Measurements from ENCODE around the gene LFNG.

Gene LFNG, protein sequence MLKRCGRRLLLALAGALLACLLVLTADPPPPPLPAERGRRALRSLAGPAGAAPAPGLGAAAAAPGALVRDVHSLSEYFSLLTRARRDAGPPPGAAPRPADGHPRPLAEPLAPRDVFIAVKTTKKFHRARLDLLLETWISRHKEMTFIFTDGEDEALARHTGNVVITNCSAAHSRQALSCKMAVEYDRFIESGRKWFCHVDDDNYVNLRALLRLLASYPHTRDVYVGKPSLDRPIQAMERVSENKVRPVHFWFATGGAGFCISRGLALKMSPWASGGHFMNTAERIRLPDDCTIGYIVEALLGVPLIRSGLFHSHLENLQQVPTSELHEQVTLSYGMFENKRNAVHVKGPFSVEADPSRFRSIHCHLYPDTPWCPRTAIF

DNA sequence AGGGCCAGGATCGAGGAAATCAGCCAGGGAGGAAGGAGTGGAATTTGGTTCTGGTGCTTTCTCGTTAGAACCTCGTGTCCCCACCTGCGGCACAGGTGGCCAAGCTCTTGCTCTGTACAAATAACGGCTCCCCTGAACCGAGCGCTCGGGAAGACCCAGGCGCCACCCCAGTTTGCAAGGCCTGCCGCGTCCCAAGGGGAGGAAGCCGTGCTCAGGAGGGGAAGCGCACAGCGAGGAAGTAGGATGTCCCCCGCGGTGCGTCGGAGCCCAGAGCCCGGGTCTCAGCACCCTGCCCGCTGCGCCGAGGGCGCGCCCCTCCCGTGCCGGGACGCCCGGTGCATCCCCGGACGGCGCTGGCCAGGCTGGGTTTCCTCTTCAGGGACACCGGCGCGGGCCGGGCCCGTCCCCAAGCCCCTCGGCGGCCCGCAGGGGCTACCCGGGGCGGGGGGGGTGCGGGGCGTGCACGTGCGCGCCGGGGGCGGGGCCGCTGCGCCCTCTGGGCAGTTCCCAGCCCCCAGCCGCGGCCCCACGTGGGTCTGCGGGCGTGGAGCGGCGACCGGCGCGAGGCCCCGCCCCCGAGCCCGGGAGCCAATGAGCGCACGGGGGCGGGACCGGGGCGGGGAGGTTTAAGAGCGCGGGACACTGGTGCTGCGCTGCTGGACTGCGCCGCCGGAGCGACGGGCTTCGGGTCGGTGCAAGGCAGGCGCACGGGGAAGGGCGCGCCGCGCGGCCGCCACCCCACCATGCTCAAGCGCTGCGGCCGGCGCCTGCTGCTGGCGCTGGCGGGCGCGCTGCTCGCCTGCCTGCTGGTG lies at the start of gene LFNG:
Gene LFNG (plus strand): TSS at position 656 of the 812 bp plus-strand sequence. CDS start 88 bp downstream, at position 744.
- DNase-seq, result peak; percentile 67

DNA sequence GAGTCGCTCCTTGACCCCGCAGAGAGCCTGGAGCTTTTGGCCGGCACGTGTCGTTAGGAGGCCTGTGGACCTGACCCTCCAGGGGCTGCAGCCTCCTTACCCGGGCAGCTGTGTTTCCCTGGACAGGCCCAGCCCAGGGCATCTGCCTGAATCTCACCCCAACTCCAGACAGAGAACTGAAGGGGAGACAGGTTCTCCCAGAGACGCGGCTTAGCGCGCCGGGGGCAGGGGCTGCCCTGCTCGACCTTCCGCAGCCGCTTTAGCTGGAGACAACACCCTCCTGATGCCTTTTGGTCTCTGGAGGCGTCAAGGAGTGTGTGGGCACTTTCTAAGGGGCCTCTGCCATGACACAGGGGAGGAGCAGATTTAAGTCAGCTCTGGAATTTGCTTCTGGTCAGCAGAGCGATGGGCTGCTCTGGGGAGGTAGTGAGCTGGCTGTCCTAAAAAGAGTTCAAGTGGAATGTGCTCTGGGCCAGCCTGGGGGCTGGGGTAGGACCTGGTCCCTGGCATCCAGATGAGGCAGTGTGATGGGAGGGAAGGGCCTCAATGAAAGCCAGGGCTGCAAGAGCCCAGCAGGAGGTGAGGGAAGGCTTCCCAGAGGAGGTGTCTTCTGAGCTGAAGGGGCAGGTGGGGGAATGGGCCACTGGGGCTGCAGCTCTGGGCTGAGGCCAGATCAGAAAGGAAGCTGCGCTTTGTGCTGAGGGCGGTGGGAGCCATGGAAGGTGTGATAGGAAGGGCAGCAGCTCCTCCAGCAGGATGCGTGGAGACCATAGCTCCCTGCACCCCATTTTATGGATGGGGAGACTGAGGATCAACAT lies 49.2 kb upstream of the LFNG start:
- no peak for DNase-seq

DNA sequence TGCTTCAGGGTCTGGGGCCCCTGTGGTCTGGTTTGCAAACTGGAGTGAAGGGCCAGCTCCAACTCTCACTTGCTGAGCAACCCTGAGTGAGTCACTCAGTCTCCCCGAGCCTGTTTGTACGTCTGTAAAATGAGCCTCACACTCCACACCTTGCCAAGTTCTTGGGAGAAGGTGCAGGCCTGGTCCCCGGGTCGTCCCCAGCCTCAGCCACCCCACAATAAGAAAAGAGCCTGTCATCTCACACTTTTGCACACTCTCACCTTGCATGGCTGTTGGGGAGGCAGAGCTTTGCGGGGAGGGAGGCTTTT lies 48.6 kb upstream of the LFNG start:
- DNase-seq, result no peak

DNA sequence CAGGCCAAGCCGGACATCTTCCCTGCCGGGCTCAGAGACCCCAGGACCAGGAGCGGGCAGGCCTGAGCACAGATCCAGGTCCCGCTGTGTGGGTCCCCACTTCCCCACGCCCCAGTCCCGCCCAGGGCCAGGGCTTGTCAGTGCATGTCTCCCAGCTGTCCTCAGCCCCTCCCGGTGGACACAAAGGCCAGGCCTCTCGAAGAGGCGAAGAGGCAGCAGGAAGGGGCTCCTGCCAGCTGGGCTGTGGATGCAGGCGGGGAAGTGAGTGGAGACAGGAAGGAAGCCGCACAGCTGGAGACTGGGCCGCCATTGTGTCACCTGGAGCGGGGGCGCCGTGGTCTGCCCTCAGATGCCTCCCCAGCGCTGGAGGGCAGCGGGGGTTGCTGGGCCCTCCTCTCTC lies 48.2 kb upstream of the LFNG start:
- no peak for DNase-seq

DNA sequence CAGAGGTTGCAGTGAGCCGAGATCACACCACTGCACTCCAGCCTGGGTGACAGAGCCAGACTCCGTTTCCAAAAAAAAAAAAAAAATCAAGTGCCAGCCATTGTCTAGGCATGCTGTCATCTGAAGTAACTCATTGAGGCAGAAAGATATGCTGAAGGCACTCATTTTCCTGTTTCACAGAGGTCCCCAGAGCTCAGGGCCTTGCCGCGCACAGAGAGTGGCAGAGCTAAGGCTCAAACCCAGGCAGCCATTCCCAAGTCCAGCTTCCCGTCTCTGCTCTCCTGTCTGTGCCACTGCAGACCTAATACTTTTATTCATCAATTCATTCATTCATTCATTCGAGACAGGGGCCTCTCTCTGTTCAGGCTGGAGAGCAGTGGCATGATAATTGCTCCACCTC lies 46.8 kb upstream of the LFNG start:
- DNase-seq, result no peak

DNA sequence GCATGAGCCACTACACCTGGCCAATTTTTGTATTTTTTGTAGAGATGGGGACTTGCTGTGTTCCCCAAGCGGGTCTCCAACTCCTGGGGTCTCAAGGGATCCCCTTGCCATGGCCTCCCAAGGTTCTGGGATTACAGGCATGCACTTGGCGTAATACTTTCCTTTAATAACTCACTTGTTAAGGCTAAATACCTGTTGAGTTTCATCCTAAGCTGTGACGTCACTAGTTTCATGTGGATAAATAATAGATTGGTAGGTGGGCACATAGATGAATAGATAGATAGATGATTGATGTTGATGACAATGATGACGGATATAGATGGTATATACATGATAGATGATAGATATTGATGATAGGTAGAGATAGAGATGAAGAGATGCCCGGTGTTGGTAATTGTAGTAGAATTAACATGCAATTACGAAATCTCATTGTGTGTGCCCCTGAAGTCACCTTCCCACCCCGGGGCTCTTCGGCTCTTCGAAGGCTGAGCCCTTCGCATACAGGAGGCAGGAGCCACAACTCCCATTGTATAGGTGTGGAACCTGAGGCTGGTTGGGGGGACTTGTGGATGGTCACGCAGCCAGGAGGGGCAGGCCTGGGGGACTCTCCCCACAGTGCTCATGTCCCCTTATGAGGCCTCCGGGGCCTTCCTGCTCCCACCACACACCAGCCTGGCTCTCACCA lies 45.9 kb upstream of the LFNG start:
- no peak for DNase-seq

DNA sequence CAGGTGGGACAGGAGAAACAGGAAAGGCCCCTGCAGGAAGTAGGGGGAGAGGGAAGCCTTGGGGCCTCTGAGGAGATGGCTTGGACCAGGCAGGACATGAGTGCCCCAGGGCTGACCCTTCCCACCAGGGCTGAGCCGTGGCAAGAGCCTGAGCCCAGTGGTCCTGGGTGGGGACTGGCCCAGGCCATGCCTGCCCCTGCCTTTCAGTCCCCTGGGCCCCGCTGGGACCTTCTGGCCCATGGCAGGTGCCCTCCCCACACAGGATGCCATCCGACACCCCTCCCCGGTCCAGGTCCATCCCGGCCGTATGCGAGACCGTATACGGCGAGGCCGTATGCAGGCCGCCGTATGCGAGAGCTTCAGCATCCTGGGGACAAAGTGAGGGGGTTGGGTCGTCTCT lies 45.4 kb upstream of the LFNG start:
- DNase-seq, result no peak

DNA sequence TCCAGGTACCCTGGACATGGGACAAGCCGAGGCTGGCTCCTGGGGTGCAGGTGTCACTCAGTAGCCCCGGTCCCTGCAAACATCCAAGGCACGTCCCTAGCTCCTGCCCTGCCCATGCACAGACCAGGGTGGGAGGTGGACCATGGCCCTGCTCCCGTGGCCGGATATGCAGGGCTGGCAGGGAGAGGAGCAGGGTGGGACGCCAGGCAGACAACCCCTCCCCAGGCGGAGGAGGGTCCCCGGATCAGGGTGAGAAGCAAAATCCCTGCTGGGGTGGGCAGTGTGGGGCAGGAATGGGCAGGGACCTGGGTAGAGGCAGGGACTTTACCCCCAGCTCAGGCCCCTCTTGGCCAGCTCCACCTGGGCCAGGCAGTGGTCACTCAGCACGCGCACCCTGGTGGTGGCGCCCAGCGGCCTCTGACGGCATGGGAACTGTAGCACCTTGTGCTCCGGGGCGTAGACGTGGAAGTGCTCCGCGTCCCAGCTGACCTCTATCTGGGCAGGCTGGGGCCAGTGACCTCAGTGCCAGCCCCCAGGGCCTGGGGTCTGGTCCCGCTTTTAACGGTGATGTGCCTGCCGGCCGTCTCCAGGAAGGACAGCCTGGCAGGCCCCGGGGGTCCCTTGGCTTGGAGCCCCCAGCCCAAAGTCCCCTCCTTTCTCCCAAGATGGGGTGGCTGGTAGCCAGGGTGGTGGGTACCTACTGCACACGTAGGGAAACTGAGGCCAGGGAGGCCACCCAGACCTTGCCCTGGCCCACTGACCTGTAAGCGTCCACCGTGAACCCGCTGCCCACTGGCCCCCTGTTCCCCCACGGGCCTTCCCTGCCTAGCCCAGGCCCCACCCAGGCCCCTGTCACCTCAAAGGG lies 44.5 kb upstream of the LFNG start:
- DNase-seq, result no peak

DNA sequence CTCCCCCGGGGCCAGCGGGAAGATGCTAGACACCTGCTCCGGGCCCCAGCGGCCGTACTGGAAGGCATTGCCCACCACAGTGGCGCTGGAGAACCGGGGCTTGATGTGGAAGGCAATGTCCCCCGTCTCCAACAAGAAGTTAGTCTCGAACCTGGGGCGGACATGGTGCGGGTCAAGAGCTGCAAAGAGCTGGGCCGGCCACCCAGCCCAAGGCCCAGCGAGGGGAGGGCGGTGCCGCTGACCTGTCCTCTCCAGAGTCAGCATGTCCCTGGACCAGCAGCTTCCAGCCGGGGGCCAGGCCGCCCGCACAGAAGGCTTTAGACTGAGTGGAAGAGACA lies 43.9 kb upstream of the LFNG start:
- no peak for DNase-seq

DNA sequence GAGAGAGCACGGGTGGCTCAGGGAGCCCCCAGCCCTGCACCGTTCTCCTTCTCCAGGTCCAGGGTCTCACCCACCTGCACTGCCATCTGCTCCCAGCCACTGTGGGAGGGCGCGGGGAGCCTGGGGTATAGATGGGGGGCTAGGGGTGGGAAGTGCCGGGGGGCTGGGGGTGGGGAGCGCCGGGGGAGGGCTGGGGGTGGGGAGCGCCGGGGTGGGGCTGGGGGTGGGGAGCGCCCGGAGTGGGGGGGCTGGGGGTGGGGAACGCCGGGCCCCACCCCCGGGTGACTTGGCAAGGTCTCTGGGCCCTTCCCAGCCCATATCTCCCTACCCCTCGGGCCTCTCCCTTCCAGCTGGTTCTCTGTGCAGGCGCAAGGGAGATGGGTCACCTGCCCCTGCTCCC lies 43.3 kb upstream of the LFNG start, which contains the start of gene GRIFIN:
Gene GRIFIN (minus strand): TSS at position 101 of the 400 bp plus-strand sequence. CDS start 15 bp downstream, at position 86.
- DNase-seq, result no peak

DNA sequence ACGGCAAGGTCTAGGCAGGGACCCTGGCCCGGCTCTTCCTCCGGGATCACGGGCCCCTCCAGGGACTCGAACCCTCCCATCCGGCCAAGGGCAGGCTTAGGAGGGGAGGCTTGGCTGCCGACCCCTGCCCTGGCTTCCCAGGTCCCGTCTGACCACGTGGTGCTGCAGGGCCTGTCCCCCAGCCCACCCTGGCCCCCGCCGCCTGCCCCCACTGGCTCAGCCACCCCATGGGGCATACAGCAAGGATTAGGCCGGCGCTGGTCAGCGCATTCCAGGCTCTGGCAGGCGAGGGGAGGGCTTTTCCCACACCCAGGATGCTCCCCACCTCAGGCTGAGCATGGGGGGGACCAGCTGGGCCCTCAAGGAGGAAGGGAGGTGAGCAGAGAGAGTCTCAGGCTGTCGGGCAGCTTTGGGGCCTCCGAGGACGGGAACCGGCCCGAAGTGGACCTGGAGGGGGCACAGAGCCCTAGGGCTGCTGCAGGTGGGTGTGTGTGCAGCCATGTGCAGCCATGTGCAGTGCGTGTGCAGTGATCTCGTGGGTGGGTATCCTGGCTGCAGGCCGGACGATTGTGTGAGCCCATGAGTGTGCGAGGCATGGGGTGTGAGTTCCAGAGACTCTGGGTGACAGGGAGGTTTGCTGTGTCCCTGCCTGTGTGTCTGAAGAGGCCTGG lies 42.7 kb upstream of the LFNG start:
- DNase-seq, result no peak

DNA sequence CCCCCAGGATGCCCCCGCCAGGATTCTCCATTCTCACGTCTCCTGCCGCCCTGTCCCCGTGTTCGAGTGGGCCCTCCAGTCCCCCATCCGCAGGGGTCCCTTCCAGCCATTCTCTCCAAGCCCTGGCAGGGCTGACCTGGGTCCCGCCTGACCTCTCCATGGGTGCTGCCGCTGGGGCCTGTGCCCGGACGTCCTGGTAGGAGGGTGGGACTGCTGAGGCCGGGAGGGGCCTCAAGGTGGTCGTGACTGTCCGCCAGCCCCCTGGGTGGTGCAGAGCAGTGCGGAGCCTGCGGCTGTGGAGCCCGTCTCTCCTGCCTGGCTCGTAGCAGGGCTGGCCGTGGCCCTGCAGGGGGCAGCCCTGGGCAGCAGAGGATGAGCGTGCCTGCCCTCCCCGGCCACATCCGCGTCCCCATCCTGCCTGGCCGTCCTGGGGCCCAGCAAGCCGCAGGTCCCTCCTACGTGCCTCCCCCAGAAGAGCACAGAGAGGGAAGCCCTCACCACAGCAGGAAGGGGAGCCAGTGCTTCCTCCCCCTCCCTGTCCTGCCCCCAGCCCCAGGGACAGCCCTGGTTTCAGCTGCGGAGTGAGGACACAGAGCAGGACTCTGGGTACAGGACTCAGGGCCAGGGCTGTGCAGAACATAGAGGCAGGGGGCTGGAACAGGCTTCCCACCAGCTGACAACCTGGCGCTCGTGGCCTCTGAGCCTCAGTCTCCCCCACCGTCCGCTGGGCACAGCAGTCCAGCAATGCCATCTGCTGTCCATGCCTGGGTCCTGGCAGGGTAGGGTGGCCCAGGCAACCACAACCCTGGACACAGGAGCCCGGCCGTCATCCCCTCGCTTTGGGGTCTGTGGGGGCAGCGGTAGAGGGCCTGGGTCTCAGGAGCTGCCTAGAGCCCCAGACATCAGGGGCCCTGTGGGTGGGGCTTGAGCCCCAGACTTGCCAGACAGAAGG lies 41.9 kb upstream of the LFNG start:
- DNase-seq, result no peak

DNA sequence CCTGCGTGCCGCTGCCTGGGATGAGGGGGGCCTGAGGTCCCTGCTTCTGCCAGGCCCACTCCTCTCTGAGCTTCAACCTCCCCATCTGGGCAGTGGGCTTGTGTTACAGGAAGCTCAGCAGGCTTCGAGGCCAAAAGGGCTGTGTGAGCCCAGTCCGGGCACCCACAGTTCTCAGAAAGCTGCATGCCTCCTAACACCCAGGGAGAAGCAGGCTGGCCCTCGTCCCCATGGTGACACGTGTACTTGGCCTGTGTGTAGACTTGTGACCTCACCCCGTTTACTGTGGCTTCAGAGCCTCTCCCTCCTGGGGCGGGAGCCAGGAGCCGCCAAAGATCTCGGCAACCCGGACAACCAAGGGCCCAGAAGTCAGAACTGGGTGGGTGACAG lies 41.2 kb upstream of the LFNG start:
- DNase-seq, result no peak

DNA sequence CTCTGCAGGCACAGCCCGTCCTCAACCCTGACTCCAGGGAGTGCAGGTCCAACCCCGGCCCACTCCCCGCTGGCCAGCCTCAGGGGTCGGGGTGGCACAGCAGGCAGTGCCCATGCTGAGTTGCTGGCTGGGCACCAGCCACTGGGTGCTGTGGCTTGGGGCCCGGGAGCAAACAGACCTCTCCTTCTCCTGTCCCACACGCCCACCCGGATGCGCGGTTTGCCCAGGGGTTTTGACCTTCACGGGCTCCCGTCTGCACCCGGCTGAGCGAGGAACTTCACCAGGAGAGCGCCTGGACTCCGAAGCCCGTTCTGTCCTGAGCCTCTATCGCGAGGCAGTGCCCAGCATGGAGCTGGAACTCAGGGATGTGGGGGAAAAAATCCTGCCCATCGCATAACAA lies 40.8 kb upstream of the LFNG start:
- no peak for DNase-seq

DNA sequence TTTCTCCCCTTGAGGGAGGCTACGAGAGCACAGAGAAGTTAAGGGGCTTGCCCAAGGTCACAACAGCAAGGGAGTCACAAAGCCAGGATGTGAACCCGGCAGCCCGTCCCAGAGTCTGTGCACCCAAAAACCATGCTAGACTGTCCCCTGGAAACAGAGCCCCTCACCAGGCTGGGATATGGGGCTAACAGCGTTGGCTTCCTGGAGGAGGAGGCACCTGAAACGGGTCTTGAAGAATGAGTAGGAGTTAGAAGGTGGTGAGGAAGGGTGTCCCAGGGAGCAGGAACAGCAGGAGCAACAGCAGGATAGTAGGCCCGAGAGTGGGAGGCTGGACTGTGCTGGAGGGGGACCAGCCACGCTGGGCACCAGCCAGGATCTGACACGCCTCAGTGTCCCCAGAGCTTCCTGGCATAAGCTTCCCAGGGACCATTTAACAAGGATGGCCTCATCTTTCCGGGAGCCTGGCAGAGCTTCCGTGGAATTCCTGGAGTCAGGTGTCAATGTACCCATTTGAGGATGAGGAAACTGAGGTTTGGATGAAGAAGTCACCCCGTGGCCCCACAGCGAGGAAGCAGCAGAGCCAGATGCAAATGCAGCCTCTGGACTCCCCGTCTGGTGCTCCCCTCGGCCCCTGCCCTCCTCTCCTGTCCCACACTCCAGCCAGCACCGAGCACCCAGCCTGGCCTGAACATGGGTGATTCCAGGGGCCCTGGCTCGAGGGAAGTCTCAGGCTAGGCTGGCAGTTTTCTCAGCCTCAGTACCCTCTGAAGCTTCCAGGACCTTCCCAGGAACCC lies 40.1 kb upstream of the LFNG start:
- no peak for DNase-seq

DNA sequence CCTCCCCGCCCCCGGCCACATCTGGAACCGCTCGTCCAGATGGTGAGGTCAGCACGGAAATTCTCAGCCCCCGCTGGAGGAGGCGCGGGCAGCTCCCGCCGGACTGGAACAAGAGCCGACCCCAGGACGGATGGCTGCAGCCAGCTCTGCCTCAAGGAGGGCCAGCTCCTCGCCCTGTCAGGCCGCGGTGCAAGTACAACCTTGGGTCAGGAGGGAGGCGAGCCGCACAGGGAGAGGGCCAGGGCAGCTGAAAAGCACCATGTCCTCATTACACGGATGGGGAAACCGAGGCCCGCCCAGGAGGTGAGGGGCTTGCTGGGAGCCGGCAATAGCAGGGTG lies 39.5 kb upstream of the LFNG start:
- DNase-seq, result no peak

DNA sequence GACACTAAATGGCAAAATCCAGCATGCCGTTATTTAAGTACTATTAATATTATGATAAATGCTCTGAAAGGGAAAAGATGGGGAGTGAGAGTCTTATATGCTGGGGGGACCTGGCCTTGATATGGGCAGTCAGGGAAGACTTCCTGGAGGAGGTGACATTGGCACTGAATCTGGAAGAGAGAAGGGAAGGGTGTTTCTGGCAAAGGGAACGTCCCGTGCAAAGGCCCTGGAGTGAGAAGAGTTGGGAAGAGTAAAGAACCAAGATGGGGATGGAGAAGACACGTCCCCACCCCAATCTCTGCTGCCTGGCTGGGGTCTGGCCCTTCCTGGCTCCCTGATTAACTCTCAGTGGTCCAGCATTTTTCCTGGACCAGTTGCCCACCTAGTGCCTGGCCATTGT lies 38.4 kb upstream of the LFNG start:
- DNase-seq, result no peak

DNA sequence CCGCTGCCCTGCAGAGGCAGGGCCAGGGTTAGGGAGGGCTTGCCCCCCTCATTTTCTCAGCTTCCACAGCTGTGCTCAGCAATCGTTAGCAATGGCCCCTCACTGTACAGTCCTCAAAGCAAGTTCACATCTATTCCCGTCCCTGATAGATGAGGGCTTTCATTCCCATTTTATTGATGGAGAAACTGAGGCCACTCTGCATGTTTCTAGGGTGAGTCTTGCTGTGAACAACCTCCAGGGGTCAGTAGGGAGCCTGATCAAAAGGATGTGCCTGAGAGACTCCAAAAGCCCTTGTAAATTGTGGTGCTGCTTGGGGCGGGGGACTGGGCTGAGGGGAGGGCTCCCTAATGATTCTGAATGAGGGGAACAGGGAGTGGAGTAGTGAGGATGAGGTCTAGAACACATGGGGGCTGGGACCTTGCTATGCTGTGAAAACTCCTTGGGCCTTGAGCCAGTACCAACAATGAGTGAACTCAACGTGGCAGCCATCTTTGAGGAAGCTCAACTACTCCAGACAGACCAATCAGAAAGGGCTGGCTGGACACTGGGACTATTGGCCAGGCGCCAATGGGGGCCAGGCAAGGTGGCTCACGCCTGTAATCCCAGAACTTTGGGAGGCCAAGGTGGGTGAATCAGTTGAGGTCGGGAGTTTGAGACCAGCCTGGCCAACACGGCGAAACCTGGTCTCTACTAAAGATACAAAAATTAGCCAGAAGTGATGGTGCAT lies 36.7 kb upstream of the LFNG start:
- DNase-seq, result no peak

DNA sequence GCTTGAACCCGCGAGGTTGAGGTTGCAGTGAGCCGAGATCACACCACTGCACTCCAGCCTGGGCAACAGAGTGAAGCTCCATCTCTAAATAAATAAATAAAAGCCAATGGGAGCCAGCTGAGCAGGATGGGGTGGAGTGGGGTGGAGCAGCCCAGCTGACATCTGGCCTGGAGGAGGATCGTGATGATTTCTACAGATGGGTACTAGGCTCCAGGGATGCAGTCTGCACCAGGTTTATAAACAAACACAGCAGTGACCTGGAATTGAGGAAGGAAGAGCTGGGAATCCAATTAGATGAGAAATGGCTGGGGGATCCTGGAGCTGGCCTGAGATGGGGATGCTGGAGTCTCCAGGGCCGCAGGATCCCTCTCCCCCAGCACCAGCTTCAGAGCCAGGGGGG lies 36.1 kb upstream of the LFNG start:
- DNase-seq, result no peak
